EH (cell line): ENCODE results near the gene NAA80.
"Not testable (repeated sequence)": the region's sequence is repeated elsewhere in the genome, so short reads cannot be mapped to it uniquely, and the experiment has no call there.

Experiments used
- DNase-seq: peaks from one replicate; pipeline ENCODE4 v3.0.0-alpha.2; 2015; ENCODE audit warnings: low read depth

Gene NAA80

DNA sequence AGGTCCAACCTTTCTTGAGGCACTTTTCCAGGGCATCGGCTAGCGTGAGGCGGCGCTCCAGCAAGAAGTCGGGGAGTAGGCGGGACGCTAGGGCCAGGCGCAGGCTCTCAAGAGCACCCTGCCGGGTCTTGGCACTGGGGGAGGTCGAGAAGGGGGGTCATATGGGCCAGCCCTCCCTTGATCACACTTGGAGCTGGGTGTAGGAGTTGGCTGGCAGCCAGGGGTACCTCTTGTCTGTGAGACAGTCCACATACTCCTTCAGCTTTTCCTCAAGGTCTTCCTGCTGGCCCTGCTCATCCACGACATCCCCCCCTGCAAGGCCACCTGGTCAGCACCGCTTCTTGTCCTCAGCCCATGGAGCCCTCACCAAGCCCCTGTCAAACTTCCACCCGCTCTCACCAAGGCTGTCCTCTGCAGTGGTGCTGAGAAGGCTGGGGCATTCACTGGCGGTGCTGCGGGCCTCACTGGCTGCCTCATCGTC, 9.0 kb downstream of the NAA80 start:
- no peak for DNase-seq

DNA sequence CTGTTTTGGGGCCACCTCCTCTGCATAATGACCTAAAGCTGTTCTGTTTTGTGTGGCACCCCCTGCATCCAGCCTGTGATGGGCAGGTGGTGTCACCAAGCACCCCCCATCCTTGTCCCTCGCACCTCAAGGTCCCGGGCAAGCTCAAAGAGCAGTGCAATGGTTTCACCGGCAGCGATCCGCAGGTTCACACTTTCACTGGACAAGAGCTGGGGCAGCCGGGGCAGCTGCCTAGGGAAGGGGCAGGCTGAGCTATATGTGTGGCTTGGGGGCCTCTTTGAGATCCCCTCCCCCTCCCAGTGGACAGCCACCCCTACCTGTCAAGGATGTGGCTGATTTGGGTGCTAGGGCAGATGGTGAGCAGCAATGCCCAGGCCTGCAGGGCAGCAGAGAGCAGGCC, 10.1 kb downstream of the NAA80 start:
- DNase-seq: no peak

DNA sequence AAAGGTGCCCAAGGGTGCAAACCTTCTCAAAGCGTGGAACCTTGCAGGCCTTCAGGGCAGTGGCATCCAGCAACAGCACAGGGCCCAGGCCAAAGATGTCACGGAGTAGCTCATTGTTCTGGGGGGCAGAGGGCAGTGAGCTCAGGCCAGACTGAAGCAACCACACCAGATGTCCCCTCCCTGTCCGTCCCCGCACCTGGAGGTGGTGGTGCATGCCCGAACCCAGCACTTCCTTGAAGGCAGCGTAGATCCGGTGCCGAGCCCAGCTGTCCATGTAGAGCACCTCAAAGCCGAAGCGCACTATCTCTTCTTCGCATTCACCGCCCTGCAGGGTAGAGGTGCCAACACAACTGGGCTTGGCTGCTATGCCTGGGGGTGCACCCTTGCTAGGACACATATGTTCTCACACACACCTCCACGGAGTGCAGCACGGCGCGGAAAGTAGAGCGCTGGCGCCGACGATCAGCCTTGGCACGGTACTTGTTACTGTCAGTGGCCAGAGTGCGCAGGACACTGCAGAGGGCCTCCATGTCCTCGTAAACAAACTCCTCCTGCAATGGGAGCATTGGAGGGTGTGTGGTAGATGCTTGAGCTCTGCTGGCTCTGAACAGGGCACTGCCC, 10.7 kb downstream of the NAA80 start:
- DNase-seq: no peak

DNA sequence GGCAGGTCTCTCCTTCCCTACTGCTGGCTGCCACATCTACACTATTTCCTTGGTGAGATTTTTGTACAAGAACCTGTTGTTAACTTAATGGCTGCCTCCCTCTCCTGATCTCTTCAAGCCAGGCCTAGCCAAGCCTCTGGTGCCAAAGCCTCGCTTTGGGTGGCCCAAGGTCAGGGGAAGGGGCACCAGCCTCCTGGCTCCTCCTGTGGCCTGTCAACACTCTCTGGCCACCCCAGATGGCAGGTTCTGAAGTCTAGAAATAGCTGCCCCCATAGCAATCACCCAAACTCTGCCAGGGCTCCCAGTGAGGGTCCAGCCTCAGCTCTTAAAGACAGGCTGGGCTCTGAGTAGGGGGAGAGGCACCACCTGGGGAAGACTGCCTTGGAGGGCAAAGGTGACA, 11.9 kb downstream of the NAA80 start:
- DNase-seq: no peak

DNA sequence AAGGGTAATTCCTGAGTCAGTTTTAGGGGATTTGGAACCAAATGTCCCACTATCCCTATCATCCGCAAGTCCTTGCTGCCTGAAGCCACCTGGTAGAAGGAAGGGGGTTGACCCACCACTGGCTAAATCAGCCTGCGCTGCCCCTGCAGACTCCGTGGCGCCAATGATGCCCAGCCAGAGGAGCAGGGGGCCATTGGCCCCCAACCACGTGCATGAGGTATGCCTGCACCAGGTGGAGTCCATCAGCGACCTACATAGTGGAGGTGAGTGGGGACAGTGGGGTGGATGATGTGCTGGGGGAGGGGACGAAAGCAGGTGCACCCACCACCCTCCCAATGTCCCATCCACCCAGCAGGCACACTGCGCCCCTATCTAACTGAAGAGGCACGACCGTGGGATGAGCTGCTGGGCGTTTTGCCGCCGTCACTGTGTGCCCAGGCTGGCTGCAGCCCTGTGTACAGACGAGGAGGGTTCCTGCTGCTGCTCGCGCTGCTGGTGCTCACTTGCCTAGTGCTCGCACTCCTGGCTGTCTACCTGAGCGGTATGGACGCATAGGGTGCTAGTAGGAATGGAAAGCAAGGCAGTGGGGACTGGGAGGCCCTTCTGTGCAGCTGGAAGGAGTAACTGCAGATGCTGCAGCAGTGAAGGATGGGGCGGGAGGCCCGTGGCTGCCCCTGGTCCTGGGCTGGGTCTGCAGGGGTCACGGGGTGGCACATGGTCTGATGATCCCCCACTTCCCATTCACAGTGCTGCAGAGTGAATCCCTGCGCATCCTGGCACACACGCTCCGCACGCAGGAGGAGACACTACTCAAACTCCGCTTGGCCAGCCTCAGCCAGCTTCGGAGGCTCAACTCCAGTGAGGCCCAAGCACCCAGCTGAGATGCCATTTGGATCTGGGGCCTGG, 12.6 kb downstream of the NAA80 start:
- no peak for DNase-seq

DNA sequence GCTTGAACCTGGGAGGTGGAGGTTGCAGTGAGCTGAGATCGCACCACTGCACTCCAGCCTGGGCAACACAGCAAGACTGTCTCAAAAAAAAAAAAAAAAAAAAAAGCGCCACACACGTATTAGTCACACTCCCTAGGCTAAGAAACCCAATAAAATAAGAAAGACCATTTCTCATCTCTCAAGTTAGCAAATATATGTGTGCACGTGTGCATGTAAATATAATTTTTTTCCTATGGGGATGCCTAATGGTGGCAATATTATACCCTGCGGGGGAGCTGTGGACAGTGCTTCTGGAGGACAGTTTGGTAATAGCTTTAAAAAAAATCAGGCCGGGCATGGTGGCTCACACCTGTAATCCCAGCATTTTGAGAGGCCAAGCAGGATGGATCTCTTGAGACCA, 15.1 kb downstream of the NAA80 start:
- DNase-seq: not testable (repeated sequence)

DNA sequence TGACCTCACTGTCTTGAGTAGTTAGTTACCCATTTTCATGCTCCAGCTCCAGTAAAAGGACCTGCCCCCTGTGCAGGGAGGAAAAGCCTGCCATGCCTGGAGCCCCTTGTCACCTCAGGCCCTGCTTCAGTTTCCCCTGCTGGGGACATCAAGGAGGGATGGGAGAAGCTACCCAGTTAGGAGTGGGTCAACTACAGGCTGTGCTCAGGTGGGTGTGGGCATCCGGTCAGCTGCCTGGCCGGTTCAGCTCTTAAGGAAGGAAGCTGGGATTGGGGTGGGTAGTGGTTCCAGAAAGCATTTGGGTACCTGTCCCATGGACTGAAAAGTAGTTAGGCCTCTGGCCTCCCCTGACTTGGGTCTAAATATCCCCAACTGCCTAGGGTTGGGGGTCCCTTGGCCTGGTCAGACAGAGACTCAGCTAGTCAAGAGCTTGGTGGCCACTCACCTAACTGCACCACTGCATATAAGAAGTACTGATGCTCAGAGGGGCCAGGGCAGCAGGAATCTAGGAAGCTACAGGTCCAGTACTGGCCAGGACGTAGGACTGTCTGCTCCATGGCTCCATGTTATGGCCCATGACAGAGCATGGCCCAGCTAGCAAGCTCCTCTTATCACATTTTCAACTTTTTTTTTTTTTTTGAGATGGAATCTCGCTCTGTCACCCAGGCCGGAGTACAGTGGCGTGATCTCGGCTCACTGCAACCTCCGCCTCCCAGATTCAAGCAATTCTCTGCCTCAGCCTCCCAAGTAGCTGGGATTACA, 19.8 kb downstream of the NAA80 start:
- no peak for DNase-seq

DNA sequence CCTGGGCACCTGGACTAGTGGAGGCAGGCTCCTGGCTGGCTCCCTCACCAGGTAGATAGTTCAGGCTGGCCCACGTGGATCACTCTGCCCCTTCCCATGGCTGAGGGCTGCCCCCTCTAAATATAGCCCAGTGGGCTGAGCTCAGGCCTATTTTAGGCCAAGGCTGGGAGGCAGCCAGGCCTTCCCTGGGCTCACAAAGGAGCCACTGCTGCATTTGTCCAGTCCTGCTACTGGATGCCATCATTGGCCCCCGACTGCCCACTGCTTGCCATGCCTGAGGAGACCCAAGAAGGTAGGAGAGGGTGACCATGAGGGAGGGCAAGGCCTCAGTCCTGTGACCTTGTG, 20.4 kb downstream of the NAA80 start, which contains the start of gene LSMEM2:
Gene LSMEM2 (plus strand): TSS at position 208 of the 345 bp plus-strand sequence. CDS start 27 bp downstream, at position 235.
- DNase-seq: no peak

DNA sequence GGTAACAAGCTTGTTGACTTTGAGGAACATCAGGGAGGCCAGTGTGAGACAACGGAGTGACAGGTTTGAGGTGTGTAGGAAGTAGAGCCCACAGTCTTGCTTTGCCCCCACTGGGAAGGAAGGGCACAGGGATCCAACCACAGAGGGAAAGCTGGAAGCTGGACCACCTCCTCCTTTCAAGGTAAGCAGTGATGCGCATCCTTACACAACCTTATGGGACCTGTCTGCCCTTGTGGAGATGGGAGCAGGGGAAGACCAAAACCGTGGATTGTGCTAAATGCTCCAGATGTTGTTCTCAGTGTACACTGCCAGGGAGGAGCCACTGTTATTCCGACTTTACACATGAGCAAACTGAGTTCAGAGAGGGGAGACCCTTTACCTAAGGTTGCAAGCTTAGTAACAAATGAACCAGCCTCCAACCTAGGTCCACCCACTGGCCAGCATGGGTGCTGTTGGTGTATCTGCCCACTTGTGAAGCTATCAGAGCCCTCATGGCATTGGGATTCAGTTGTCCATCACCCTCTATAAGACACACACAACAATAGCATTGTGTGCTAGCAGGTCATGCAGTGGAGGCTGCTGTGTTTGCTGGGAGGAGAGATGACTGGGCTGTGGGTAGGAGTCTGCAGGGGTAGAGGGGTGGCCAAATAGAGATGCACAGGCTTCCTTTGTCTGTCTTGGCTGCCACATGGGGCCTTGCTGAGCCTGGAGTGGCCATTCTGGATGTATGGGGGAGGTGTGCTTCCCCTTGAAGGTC, 20.9 kb downstream of the NAA80 start:
- DNase-seq: no peak

DNA sequence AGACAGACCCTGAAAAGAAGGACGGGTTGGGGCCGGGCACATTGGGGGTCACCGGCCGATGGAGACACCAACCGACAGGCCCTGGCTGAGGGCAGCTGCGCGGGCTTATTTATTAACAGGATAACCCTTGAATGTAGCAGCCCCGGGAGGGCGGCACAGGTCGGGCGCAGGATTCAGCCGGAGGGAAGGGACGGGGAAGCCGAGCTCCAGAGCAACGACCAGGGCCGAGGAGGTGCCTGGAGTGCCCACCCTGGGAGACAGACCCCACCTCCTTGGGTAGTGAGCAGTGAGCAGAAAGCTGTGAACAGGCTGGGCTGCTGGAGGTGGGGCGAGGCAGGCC, 22.5 kb downstream of the NAA80 start:
- DNase-seq: no peak

DNA sequence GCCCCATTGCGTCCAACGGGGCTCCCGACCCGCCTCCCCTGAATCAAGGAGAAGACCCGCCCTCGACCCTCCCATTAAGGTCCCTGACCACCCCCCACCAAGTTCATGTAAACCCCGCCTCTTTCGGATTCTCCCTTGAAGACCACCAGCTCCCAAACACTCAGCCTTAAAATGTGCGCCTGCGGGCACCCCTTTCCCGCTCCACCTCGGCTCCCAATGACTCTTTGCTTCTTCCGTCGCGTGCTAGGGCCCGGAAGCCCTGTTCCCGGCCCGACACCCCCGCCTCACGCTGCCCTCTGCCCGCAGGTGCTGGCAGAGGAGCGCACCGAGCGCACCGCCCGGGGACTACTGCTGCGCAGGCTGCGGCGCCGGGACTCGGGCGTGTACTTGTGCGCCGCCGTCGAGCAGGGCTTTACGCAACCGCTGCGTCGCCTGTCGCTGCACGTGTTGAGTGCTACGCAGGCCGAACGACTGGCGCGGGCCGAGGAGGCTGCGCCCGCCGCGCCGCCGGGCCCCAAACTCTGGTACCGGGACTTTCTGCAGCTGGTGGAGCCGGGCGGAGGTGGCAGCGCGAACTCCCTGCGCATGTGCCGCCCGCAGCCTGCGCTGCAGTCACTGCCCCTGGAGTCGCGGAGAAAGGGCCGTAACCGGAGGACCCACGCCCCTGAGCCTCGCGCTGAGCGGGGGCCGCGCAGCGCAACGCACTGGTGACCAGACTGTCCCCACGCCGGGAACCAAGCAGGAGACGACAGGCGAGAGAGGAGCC, 23.0 kb downstream of the NAA80 start:
- no peak for DNase-seq

DNA sequence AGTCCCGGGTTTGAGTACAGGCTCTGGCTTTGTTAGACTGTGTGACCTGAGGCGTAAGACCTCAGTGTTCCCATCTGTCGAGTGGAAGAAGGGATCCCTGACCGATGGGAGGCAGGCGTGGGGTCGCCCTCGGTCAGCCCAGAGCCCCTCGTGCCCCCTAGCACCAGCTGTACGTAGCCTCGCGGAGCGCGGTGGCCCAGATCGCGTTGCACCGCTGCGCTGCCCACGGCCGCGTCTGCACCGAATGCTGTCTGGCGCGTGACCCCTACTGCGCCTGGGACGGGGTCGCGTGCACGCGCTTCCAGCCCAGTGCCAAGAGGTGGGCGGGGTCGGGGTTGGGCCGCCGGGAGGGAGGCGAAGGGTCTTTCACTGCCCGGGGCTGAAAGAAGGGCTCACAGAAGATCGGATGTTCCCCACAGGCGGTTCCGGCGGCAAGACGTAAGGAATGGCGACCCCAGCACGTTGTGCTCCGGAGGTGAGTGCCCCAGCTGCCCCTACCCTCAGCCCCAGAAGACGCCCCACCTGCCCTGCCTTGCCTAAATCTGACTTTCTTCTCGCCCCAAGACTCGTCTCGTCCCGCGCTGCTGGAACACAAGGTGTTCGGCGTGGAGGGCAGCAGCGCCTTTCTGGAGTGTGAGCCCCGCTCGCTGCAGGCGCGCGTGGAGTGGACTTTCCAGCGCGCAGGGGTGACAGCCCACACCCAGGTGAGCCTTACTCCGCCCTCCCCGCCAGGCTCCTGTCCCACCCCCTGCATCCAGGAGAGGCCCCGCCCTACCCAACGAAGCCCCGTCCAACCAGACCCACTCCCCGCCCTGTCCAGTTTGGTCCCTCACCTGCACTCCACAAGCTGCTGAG, 23.8 kb downstream of the NAA80 start:
- DNase-seq: no peak

DNA sequence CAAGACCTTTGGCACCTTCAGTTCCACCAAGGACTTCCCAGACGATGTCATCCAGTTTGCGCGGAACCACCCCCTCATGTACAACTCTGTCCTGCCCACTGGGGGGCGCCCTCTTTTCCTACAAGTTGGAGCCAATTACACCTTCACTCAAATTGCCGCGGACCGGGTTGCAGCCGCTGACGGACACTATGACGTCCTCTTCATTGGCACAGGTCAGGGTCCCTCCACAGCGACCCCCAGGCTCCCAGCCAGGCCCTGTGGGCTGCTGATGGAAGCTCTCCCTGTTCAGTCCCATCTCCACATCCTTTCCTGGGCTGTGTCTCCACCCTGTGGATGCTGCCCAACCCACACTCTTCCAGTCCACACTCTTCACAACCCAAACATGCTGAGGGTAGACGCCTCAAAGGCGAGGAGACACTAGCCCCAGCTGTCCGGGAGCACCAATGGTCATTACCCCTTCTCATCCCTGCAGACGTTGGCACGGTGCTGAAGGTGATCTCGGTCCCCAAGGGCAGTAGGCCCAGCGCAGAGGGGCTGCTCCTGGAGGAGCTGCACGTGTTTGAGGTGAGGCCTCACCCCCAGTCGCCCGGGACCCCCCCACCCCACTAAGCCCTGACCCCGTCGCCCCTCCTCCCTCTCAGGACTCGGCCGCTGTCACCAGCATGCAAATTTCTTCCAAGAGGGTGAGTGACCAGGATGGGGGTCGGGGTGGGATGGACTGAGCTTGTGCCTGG, 24.7 kb downstream of the NAA80 start:
- peak; percentile 53 for DNase-seq

DNA sequence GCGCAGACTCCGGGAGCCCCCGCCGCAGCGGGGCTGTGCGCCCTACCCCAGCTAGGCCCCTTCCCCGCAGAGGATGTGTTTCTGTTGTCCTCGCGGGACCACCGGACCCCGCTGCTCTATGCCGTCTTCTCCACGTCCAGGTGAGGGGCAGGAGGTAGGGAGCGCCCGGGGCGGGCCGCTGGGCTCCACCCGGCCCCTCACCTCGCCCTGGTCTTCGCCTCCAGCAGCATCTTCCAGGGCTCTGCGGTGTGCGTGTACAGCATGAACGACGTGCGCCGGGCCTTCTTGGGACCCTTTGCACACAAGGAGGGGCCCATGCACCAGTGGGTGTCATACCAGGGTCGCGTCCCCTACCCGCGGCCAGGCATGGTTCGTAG, 25.5 kb downstream of the NAA80 start:
- no peak for DNase-seq

DNA sequence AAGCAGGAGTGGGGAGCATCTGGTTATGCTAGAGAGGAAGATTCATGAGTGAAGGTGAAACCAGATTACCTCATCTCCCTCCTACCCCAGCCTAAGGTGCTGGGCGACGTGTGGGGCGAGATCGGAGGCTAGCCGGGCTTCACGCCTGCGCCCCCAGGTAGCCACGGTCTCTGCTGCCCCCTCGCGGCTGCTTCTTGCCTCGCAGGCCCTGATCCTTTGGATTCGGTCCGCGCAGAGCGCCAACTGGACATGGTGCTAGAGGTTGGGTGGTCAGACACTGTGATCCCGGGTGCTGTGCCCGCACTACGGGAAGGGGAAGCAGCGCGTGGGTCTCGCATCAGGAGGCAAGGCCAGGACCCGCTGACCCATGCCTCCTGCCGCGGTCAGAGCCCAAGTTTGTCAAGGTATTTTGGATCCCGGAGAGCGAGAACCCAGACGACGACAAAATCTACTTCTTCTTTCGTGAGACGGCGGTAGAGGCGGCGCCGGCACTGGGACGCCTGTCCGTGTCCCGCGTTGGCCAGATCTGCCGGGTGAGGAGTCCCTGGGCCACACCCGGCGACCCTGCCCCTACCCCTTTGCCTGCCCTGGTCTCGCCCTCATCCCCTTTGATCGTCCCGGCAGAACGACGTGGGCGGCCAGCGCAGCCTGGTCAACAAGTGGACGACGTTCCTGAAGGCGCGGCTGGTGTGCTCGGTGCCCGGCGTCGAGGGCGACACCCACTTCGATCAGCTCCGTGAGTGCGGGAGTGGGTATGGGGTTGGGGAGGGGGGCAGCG, 26.1 kb downstream of the NAA80 start:
- DNase-seq: peak; percentile 74

DNA sequence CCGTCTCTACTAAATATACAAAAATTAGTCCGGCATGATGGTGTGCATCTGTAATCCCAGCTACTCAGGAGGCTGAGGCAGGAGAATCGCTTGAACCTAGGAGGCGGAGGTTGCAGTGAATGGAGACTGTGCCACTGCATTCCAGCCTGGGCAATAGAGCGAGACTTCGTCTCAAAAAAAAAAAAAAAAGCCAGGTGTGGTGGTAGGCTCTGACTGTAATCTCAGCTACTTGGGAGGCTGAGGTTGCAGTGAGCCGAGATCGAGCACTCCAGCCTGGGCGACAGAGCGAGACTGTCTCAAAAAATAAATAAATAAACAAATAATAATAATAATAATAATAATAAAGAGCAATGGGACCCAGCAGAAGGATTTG, 26.7 kb downstream of the NAA80 start:
- DNase-seq: not testable (repeated sequence)

DNA sequence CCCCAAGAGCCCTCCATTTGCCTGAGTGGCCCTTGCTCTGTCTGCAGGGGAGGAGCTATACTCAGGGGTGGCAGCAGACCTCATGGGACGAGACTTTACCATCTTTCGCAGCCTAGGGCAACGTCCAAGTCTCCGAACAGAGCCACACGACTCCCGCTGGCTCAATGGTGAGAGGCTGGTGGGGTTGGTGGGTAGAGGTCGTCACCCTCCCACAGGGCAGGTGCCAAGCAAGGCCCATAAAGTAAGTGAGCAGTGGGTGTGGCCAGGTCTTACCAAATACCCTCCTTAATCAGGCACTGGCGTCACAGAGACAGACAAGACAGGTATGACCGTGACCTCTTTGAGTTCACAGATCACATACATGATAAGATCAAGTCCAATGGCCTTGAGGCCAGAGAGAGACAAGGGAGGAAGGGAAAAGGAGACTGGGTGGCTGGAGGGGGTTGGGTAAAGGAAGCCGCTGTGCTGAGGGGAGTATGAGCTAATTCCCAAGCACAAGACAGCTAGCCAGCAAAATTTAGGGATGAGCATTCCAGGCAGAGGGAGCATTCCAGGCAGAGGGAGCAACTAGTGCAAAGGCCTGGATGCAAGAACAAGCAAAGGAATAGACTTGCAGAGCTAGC, 27.8 kb downstream of the NAA80 start:
- DNase-seq: no peak

DNA sequence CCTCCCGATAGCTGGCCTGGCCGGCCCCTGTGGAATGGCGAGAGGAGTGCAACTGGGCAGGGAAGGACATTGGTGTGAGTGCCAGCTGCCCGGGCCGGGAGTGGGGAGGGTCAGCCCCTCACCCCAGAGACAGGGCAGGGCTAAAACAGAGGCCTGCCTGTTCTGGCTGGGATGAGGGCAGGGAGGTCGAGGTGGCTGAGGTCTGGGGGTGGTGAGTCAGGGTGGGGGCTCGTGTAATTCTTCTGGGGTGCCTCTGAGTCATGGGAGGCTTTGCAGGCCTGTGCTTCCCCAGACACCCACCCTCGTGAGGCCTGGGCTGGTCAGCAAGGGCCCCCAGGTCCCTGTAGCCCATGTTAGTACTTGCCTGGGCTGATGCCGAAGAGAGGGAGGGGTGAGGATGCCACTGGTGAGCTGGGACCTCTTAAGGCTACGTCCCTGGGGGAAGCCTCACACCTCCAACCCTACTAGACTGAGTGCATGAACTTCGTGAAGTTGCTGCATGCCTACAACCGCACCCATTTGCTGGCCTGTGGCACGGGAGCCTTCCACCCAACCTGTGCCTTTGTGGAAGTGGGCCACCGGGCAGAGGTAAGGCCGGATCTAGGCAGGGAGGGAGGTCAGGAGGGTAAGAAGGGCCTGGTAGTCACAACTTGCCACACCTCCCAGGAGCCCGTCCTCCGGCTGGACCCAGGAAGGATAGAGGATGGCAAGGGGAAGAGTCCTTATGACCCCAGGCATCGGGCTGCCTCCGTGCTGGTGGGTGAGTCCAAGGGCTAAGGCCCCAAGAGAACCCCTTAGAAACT, 28.6 kb downstream of the NAA80 start:
- DNase-seq: peak; percentile 39
